Uterus (tissue), 2 donors: ENCODE measurements around the gene LRP1B.

Experiments used
- CTCF ChIP-seq, 4 experiments: fragments of 200-600 bp in 2 of 4; fragments of 450-650 bp in 2 of 4; sonication (generic) in 2 of 4; IDR thresholded peaks; one replicate each; pipeline ENCODE4 v1.5.1; 2016 to 2019; ENCODE audit warnings: antibody characterized with exemption in 4 of 4, mild to moderate bottlenecking in 2 of 4, moderate library complexity in 1 of 4
- POLR2A ChIP-seq, 2 donors: fragments of 450-650 bp; IDR thresholded peaks; one replicate each; pipeline ENCODE4 v1.6.1; 2016; ENCODE audit warnings: antibody characterized with exemption in 2 of 2, mild to moderate bottlenecking in 1 of 2, moderate library complexity in 1 of 2

GRCh38 chr2:140383781-140384180 is 1747.0 kb downstream of the LRP1B start:
- TF ChIP-seq CTCF (IDR thresholded peaks at IDR 0.05) = no peak
- no peak for TF ChIP-seq POLR2A (IDR thresholded peaks at IDR 0.05)
